Measurements from ENCODE around the gene STK32B. TPM values are rescaled to one million over a fixed set of nuclear protein-coding genes. Genes with fewer than 3 reads are reported as not detected.

Gene STK32B
- total and polyA plus RNA-seq, 8 donors = 0.90 to 5.1 (median 3.3) TPM

- Histone ChIP-seq H3K4me3 (no peak overlapping the region), H3K27me3 (no peaks in the 10 kb centered on the region), H3K9me3 (peaks cover 0 to 19% of the 10 kb centered on the region in 2 donors), H3K4me1 (no peaks in the 10 kb centered on the region), H3K27ac (no peak overlapping the region), H3K36me3 (no peaks in the 10 kb centered on the region)
- no peak for ATAC-seq
- DNase-seq = no peak
- TF ChIP-seq, protein P1, sequence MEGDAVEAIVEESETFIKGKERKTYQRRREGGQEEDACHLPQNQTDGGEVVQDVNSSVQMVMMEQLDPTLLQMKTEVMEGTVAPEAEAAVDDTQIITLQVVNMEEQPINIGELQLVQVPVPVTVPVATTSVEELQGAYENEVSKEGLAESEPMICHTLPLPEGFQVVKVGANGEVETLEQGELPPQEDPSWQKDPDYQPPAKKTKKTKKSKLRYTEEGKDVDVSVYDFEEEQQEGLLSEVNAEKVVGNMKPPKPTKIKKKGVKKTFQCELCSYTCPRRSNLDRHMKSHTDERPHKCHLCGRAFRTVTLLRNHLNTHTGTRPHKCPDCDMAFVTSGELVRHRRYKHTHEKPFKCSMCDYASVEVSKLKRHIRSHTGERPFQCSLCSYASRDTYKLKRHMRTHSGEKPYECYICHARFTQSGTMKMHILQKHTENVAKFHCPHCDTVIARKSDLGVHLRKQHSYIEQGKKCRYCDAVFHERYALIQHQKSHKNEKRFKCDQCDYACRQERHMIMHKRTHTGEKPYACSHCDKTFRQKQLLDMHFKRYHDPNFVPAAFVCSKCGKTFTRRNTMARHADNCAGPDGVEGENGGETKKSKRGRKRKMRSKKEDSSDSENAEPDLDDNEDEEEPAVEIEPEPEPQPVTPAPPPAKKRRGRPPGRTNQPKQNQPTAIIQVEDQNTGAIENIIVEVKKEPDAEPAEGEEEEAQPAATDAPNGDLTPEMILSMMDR (IDR thresholded peaks at IDR 0.05) = no peak
- intact Hi-C loops (cut with DNase I) = no loop called here
Observed at GRCh38 chr4:5420266-5420665, 369.0 kb downstream of the STK32B start.

DNA sequence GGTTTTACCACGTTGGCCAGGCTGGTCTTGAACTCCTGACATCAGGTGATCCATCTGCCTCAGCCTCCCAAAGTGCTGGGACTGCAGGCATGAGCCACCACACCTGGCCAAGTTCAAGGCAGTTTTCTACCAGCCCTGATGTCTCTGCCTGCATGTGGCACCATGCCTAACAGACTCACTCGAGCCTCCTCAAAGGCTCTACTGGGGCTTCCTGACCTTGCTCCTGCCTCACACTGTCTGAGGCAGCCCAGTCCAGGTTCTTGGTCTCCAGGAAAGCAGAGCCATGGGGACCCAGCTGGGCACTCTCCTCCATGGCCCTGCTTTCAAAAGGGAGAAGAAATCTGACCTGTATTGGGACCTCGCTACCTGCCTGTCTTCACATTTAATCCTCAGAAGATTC is 370.1 kb downstream of the STK32B start:
- H3K27ac ChIP-seq = no peak overlapping the region
- no peaks in the 10 kb centered on the region for H3K4me1 ChIP-seq
- DNase-seq (no peak), ATAC-seq (no peak)
- no peak overlapping the region for H3K4me3 ChIP-seq
- TF ChIP-seq, protein P1 (IDR thresholded peaks at IDR 0.05) = no peak
- H3K27me3 ChIP-seq = no peaks in the 10 kb centered on the region
- H3K36me3 ChIP-seq = no peaks in the 10 kb centered on the region
- intact Hi-C loops (cut with DNase I) = no loop called here
- H3K9me3 ChIP-seq = peaks cover 0 to 18% of the 10 kb centered on the region in 2 donors

GRCh38 chr4:5422195-5422594 is 370.9 kb downstream of the STK32B start:
- no peaks in the 10 kb centered on the region for H3K27me3 ChIP-seq
- no peak overlapping the region for H3K4me3 ChIP-seq
- no peaks in the 10 kb centered on the region for H3K4me1 ChIP-seq
- no peak for ATAC-seq
- no peak overlapping the region for H3K27ac ChIP-seq
- peaks cover 0 to 10% of the 10 kb centered on the region in 2 donors for H3K9me3 ChIP-seq
- no peaks in the 10 kb centered on the region for H3K36me3 ChIP-seq
- DNase-seq = no peak
- intact Hi-C loops (cut with DNase I) = no loop called here
- TF ChIP-seq, protein P1 (IDR thresholded peaks at IDR 0.05) = no peak

- H3K36me3 ChIP-seq = no peaks in the 10 kb centered on the region
- H3K27ac ChIP-seq = no peak overlapping the region
- no peaks in the 10 kb centered on the region for H3K27me3 ChIP-seq
- no peaks in the 10 kb centered on the region for H3K4me1 ChIP-seq
- H3K9me3 ChIP-seq = no peaks in the 10 kb centered on the region
- TF ChIP-seq, protein P1 (IDR thresholded peaks at IDR 0.05) = no peak
- DNase-seq = no peak
- ATAC-seq = no peak
- intact Hi-C loops (cut with DNase I) = no loop called here
- H3K4me3 ChIP-seq = no peak overlapping the region
Observed at GRCh38 chr4:5423670-5424069, 372.4 kb downstream of the STK32B start.

- intact Hi-C loops (cut with DNase I) = no loop called here
- no peak for DNase-seq
- TF ChIP-seq, protein P1 (IDR thresholded peaks at IDR 0.05) = no peak
- H3K4me3 ChIP-seq = no peak overlapping the region
- no peaks in the 10 kb centered on the region for H3K4me1 ChIP-seq
- no peak for ATAC-seq
- H3K27ac ChIP-seq = no peak overlapping the region
- no peaks in the 10 kb centered on the region for H3K9me3 ChIP-seq
- H3K36me3 ChIP-seq = no peaks in the 10 kb centered on the region
- H3K27me3 ChIP-seq = no peaks in the 10 kb centered on the region
Observed at GRCh38 chr4:5424211-5424610, 372.9 kb downstream of the STK32B start.

All from left lung (tissue), 10 donors.